Bone marrow (tissue), 2 donors: Measurements from ENCODE around the gene TPO.
"Not testable (repeated sequence)": the region's sequence is repeated elsewhere in the genome, so short reads cannot be mapped to it uniquely, and the experiment has no call there.

Experiments used
- DNase-seq, 2 donors: peaks; one replicate each; lab custom pipeline; 2025; lab: John Stamatoyannopoulos, UW

Gene TPO

DNA sequence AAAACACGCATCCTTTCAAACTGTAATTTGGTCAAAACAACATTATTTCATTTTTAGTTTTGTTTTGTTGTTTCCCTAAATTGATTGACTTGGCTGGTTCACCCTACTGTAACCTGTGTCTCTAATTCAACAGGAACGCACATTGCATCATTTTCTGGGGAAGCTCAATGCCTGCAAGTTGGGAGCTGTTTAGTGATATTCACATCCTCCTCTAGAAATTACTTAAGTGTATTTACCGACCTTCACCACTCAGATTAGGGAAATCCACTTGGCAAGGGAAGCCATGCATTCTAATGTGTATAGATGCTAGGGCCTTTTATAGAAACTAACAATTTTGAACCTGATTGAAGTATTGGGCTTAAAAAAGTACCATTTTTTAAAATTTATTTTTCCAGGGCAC is 7.3 kb upstream of the TPO start:
- no peak for DNase-seq

DNA sequence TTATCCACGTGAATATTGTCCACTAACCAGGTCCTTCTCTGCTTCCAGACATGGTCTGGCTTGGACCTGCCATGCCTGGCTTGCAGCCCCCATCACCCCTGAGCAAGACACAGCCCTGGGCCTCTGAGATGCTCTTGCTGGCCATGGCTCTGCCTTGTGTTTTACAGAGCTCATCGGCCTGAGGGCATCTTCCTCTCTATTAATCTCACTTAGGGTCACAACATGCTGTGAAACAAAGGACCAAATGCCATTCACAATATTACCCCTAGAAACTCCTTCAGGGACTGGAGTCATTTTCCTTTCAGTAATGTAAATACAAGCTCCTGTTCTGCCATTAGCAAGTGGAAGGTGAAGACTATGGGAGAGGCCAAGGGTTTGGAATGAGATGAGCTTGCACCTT is 6.8 kb upstream of the TPO start:
- no peak for DNase-seq

DNA sequence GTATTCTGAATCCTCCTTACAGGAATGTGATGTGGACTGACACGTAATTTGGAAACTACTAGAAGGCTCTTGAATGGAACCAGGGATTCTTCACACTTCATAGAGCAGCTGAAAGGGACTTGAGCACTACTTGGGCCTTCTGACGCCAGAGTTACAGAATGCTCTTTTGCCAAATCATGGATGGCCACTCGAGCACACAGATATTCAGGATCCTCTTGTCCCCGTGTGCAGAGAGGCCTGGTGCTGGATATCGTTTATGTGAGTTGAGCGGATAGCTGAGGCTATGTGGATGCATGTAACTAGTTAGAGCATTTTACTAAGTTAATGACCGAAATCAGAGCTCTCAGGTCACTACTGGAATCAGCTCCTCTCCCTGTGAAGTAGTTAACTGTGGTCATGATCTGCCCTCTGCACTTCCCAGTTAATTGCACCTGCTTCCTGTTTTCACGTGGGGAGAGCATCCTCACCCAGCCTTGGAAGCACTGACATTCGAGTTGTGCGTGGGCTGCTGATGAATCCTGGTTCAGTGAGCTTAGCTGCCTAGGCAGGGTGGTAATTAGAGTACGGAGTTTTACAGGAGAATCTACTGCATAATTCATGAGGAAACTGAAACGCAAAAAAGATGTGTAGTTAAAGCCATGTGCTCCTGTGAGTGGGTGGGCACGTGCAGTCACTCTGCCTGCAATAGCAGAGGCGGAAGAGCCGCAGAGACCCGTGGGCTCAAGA is 5.2 kb upstream of the TPO start:
- DNase-seq = no peak

DNA sequence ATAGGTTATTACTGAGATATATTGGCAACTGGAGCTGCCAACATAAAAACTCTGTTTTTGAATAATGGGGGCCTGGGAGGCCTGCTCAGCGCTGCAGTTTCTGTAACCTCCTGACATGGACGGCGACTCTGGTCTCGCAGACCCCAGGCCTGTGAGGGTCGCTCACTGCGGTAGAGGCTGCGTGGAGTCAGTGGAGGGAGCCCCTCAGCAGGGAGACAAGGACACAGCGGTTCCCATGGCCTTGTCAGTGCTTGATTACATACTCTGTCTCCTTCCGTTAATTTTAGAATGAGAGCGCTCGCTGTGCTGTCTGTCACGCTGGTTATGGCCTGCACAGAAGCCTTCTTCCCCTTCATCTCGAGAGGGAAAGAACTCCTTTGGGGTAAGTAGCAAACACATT is 858 bp downstream of the TPO start:
- no peak for DNase-seq

DNA sequence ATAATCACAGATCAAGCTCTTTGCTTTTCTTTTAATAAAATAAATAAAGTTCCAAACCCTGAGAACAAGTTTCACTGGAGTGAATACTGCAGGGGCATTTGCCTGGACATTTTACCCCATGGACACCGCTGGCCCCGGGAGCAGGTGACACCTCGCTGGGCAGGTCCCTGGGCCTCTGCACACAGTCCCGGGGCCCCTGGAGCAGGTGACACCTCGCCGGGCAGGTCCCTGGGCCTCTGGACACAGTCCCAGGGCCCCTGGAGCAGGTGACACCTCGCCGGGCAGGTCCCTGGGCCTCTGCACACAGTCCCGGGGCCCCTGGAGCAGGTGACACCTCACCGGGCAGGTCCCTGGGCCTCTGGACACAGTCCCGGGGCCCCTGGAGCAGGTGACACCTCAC is 1.6 kb downstream of the TPO start:
- DNase-seq = not testable (repeated sequence)

DNA sequence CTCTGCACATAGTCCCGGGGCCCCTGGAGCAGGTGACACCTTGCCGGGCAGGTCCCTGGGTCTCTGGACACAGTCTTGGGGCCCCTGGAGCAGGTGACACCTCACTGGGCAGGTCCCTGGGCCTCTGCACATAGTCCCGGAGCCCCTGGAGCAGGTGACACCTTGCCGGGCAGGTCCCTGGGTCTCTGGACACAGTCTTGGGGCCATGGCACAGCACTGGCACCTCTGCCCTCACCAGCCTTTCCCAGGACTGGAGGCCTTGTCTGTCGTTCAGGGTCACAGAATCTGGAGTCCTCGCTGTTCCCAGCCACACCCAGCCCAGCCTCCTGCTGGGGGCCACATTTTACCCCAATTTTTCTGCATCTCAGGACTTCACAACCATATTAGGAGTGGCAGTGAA is 2.2 kb downstream of the TPO start:
- DNase-seq = no peak

DNA sequence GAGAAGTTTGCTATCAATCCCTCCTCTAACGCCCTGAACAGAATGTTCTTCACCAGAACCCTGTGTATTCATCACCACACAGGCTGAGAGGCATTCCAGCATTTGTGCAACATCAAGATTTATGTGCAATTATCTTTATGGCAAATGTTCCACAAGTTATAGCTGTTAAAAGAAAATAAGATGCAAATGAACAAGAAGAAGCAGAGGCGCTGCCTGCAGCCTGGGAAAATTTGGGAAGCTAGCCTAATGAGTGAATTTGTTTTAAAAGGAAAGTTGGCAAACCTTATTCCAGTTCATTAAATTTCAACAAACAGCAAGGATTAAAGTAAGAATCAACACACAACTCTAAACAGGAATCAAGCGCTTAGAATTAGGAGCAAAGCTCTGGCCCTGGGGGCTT is 5.3 kb downstream of the TPO start:
- DNase-seq = no peak

DNA sequence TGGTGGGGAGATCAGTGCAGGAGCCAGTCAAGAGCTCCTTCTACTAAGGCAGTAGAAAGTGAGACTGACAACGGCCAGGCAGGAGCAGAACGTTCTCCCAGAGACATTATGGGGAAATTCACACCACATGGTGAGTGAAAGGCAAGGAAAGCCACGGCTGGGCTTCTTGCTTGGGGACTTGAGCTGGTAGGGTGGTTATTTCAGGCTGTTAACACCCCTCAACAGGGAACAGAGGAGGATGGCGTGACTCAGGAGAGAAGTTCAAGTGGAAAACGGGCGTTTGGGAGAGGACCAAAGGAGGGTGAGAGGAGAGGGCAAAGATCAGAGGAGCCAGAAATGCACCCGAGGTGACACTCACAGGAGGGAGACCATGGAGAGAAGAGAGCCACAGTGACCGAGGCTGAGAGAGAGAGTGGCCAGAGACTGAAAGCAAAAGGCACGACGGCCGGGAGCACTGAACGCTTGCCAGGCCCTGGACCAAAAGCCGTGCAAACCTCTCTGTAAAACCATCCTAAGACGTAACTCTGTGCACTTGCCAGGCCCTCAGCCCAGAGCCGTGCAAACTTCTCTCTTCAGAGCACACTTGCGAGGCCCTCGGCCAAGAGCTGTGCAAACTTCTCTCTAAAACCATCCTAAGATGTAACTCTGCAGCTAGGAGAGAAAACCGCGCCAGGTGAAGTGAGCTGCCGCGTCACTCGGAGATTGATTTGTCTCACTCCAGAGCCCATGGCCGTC is 7.7 kb downstream of the TPO start:
- DNase-seq = no peak

DNA sequence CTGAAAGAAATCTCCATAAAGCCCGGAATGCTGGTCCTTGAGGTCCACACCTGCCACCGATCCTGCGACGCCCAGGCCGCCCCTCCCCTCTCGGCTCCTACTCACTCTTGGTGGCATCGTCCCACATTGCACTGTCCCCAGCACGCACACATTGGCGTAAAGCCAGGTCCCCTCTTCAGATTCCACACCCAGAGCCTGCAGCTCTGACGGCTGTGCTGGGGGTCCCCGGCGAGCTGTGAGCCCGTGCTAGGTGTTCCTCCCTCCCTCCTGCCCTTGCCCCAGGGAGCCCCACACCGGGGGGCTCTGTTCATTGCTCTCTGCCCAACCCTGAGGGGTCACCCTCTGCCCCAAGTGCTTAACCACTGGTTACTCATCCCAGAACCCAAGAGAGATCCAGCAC is 8.5 kb downstream of the TPO start:
- DNase-seq = no peak

DNA sequence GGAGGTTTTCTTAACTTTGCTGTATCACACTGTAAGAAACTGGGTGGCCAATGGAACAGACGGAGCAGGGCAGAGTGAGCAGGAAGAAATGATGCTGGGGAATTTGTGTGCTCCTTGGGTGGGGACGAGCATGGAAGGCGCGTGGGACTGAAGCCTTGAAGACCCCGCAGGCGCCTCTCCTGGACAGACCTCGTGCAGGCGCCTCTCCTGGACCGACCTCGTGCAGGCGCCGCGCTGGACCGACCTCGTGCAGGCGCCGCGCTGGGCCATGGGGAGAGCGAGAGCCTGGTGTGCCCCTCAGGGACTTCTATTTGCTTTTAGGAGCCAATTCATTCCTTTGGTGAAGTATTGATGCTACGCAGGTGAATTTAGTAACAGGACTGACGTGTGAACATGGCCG is 8.9 kb downstream of the TPO start:
- DNase-seq = no peak

DNA sequence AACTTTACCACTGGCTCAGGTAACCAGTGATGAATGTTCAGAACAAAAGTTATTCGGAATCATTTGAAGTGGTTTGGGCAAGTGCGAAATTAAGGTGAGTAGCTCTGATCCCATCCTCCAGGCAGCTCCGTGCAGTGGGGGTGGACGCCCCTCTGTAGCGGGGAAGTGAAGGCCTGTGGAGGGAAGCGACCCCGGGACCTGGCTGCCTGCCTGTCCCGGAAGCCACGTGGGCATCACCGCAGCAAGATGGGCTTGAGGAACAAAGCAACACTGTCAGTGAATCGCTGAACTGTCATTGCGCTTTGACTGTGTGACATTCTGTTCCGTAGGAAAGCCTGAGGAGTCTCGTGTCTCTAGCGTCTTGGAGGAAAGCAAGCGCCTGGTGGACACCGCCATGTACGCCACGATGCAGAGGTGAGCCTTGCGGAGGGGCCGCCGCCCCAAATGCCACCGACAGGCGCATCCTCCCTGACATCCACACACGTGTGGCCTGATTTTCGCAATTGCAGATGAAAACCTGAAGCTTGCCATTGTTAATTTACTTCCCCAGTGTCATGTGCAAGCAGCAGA is 9.5 kb downstream of the TPO start:
- DNase-seq = no peak

DNA sequence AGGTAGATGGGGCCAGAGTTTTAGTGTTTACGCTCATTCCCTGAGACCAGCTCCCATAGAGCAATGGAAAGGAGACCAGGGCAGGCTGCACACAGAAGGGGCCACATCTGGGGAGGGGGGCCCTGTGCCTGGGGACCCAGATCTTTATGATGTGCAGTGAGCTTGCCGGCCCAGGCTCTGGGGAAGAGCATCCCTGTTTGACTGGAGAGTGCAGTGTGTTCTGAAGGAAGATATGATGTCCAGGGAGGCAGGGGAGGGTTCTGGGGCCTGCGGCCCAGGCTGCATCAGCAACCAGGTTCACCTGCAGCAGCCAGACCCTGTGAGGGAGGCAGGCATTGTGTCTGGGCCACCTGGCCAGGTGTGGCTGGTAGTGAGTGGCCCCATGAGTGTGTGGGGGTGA is 13.8 kb downstream of the TPO start:
- DNase-seq = no peak

DNA sequence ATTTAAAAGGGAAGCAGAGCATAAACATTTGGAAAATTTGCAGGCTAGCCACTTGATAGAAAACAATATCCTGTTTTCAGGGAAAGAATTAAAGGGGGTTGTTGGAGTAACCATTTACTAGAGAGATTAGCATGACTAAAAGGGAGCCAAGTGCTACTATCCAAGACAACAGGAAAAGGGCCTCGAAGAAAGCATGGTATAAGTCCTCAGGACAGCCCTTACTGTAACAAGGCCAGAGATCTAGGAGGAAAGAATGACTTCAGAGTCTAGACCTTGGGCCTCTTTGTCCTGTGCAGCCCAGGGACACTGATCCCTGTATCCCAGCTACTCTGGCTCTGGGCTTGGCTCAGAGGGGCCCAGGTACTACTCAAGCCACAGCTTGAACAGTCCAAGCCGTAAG is 16.6 kb downstream of the TPO start:
- no peak for DNase-seq

DNA sequence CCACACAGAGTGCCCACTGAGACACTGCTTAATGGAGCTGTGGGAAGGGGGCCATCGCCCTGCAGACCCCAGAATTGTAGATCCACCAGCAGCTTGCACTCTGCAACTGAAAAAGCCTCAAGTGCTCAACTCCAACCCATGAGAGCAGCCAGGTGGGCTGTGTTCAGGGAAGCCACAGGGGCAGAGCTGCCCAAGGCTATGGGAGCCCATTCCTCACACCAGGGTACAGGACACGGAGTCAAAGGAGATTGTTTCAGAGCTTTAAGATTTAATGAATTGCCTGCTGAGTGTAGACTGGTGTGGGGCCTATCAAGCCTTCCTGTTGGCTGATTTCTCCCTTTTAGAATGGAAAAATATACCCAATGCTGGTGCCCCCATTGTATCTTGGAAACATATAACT is 17.2 kb downstream of the TPO start:
- DNase-seq = no peak

DNA sequence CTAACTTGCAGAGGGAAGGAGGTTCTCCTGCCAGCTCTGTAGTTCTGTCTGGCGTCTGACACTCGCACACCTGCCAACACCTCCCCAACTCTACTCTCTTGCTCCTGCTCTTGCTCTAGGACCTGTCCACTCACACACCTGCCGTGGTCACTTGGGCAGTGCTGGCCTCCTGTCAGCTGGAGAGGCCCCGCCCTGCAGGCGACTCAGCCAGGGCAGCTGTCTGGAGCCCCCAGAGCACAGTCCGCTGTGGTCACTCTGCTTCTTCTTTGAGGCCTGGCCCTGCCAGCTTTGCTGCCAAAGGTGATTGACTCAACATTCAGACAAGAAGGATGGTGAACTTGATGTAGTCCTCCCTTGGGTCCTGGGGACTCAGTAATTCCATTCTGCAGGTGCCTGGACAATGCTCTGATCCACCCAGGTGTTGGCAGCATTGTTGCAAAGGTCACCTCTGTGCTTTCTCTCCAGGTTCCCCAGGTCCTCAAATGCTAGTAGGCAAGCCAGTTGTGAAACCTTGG is 18.7 kb downstream of the TPO start:
- DNase-seq = no peak

DNA sequence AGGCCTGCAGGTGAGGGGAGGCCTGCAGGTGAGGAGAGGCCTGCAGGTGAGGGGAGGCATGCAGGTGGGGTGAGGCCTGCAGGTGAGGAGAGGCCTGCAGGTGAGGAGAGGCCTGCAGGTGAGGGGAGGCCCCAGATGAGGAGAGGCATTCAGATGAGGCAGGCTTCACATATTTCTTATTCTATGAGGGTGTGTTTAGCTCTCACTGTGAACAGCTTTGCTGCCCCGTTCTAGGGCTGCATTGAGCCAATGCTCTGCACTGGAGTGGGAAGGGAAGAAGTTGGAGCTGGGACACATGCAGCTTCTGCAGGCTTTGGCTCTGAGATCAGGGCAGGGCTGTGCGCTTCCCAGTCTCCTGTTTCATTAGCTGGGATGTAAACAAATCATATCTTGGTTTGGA is 19.5 kb downstream of the TPO start:
- no peak for DNase-seq

DNA sequence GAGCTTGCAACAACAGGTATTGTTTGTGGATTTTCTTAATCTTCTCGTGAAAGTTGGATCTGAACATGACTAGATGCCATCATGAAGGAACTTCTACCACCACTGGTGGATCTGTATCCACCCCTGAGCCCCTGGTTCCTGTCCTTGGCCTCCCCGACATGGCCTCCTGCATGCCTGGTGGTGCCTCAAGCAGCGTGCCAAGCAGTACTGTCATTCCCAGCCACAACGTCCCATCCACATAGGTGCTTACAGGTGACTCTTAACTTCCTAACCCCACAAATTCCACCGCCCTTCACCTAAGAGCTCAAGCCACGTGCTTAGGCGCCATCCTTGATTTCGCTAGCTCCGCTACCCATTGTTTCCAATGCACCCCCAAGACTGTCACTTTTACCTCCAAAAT is 23.1 kb downstream of the TPO start:
- DNase-seq = no peak

DNA sequence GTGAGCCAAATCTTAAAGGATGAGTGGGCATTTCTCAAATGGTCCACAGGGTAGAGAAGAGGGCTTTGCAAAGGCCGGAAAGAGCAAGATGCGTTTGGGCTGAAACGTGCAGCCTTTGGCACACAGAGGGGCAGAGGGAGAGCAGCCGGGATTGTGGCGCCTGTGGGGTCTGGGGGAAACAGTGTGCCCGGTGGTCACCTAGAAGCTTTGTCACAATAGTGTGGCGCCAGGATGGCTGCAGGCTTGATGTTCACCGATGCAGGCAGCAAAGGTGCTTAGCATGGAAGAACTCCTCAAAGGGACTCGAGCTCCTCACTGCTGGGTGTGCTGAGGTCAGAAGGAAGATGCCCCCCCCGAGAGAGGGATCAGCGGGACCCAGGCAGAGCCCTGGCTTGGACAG is 23.8 kb downstream of the TPO start:
- DNase-seq = no peak

DNA sequence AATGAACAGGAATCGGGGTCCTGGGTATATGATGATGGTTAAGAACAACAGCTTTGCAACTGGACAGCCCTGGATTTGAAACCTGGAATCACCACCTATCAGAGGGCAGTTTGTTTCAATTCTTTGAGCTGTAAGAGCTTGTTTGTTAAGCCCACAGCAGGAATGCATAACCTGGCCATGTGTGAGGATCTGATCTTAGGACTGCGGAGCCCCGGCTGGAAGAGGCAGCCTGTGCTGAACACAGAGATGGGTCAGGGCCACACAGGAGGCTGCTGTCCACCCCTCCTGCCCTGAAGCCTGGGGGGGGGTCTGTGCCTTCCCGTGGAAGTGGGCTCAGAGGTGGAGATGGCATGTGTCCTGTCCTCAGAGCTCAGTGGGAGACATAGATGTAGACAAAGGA is 24.3 kb downstream of the TPO start:
- no peak for DNase-seq

DNA sequence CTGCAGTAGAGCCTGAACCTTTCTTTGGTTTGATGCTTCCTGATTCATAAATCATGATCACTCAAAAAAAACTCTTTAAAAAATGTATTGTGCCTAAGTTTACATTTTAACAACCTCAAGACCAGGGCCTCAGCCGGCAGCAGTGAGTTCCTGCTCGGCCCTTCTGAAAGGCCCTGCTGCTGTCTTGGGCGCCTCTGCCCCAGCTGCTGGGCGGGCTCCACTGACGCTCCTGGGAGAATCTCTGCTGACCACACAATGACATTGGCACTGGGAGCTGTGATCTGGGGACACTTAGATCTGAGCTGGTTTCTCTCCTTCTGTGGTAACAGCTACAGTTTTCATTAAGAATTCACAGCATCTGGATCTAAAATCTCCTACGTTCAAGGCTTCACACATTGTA is 25.7 kb downstream of the TPO start:
- DNase-seq = no peak

DNA sequence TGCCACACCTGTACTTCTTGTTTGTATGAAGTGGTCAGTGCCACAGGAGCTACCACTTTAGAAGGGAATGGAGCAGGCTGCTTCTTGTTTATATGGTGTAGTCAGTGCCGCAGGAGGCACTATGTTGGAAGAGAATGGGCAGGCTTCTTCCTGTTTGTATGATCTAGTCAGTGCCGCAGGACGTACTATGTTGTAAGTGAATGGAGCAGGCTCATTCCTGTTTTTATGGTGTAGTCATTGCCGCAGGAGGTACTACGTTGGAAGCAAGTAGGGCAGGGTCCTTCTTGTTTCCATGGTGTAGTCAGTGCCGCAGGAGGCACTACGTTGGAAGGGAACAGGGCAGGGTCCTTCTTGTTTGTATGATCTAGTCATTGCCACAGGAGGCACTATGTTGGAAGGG is 27.3 kb downstream of the TPO start:
- DNase-seq = no peak

DNA sequence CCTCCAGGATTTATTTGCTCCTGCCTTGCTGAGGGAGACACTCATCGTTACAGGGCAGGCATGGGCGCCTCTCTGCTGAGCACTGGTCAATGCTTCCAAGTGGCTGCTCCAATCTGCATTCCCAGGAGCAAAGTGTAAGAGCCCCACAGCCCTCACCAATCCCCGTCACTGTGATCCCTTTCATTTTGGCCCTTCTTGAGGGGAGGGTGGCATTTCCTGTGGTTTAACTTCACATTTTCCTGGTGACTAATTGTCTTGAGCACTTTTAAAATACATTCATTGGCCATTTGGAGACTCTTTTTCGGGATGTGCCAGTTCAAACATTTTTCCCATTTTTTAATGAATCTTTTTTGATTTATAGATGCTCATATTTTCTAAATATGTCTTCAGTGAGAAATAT is 33.0 kb downstream of the TPO start:
- DNase-seq = no peak

DNA sequence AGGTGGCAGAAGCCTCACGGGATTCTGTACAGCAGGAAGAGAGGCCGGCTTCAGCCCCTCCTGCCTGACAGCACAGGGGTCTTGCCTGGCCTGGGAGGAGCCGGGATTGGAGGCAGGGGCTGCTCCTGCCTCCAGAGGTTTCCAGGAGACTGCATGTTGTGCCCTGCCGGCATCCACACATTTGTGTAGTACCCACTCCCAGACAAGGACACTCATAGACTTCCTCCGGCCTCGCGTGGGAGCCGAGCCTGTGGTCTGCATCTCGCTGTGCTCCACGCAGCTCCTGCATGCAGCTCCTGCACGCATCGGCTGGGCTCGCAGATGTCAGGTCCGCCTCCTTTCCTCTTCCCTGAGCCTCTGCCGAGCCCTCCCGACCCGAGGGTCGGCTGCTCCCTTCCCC is 34.7 kb downstream of the TPO start:
- no peak for DNase-seq

DNA sequence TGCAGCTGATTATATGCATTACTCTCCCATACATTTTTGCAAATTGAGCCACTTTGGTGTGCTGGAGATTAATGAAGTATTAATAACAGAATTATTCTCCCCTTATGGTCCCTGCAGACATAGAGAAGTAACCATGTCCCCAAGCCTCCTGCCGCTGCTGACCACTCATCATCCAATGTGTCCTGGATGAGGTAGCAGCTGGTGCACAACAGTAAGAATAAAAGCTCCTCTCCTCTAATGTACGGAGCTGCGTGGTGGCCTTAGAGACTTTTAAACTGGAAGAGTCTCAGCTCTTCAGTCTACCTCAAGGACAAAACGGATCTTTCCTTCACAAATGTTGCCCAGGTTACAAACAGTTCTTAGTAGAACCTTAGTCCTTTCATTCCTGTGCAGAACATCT is 37.7 kb downstream of the TPO start:
- no peak for DNase-seq
